ENCODE results near the gene MNX1.

MNX1 gene

GRCh38 chr7:157010588-157011332 lies at the start of gene MNX1:
Gene MNX1, minus strand, starts transcription at chr7:157010663. Its CDS starts 313 bp downstream, at chr7:157010350.
- H3K4me3 Mint-ChIP-seq = peak within 1 kb of the TSS; percentile 61
- H3K27ac Mint-ChIP-seq = no peak within 1 kb of the TSS
- no peaks in the 10 kb centered on the region for H3K9me3 Mint-ChIP-seq
- peaks cover 84% of the 10 kb centered on the region for H3K27me3 Mint-ChIP-seq (ENCODE audit: low read depth)
- peak; percentile 47 for DNase-seq (ENCODE audit: low spot score)
- peaks cover 8% of the 10 kb centered on the region for H3K4me1 Mint-ChIP-seq (ENCODE audit: low read depth)
- H3K36me3 Mint-ChIP-seq (ENCODE audit: low read depth) = no peaks in the 10 kb centered on the region

GRCh38 chr7:157059534-157059933 lies 49.1 kb upstream of the MNX1 start:
- Mint-ChIP-seq H3K27ac (no peak overlapping the region), H3K36me3 (ENCODE audit: low read depth) (no peaks in the 10 kb centered on the region), H3K9me3 (peaks cover 11% of the 10 kb centered on the region), H3K4me3 (no peak overlapping the region), H3K4me1 (ENCODE audit: low read depth) (no peaks in the 10 kb centered on the region), H3K27me3 (ENCODE audit: low read depth) (no peaks in the 10 kb centered on the region)
- no peak for DNase-seq (ENCODE audit: low spot score)

GRCh38 chr7:157058701-157059100 lies 48.2 kb upstream of the MNX1 start:
- Mint-ChIP-seq H3K27ac (no peak overlapping the region), H3K4me1 (ENCODE audit: low read depth) (no peaks in the 10 kb centered on the region), H3K36me3 (ENCODE audit: low read depth) (no peaks in the 10 kb centered on the region), H3K4me3 (no peak overlapping the region), H3K27me3 (ENCODE audit: low read depth) (peaks cover 2% of the 10 kb centered on the region), H3K9me3 (peaks cover 7% of the 10 kb centered on the region)
- DNase-seq (ENCODE audit: low spot score) = no peak

GRCh38 chr7:157058068-157058467 lies 47.6 kb upstream of the MNX1 start:
- H3K4me1 Mint-ChIP-seq (ENCODE audit: low read depth) = no peaks in the 10 kb centered on the region
- H3K9me3 Mint-ChIP-seq = peaks cover 3% of the 10 kb centered on the region
- H3K27ac Mint-ChIP-seq = no peak overlapping the region
- no peak overlapping the region for H3K4me3 Mint-ChIP-seq
- H3K27me3 Mint-ChIP-seq (ENCODE audit: low read depth) = peaks cover 2% of the 10 kb centered on the region
- no peaks in the 10 kb centered on the region for H3K36me3 Mint-ChIP-seq (ENCODE audit: low read depth)
- DNase-seq (ENCODE audit: low spot score) = no peak

GRCh38 chr7:157056957-157057902 lies 46.8 kb upstream of the MNX1 start:
- Mint-ChIP-seq H3K4me3 (no peak overlapping the region), H3K27me3 (ENCODE audit: low read depth) (peaks cover 2% of the 10 kb centered on the region), H3K36me3 (ENCODE audit: low read depth) (no peaks in the 10 kb centered on the region)

GRCh38 chr7:157056246-157056645 lies 45.8 kb upstream of the MNX1 start:
- H3K27me3 Mint-ChIP-seq (ENCODE audit: low read depth) = peaks cover 2% of the 10 kb centered on the region
- no peak overlapping the region for H3K4me3 Mint-ChIP-seq
- H3K4me1 Mint-ChIP-seq (ENCODE audit: low read depth) = no peaks in the 10 kb centered on the region
- H3K36me3 Mint-ChIP-seq (ENCODE audit: low read depth) = no peaks in the 10 kb centered on the region
- no peaks in the 10 kb centered on the region for H3K9me3 Mint-ChIP-seq
- DNase-seq (ENCODE audit: low spot score) = no peak
- H3K27ac Mint-ChIP-seq = no peak overlapping the region

More at GRCh38 chr7:157056957-157057902, 46.8 kb upstream of the MNX1 start:
- no peak for DNase-seq (ENCODE audit: low spot score)
- Mint-ChIP-seq H3K4me1 (ENCODE audit: low read depth) (no peaks in the 10 kb centered on the region), H3K9me3 (no peaks in the 10 kb centered on the region), H3K27ac (no peak overlapping the region)

- Mint-ChIP-seq H3K4me3 (no peak overlapping the region), H3K9me3 (no peaks in the 10 kb centered on the region), H3K4me1 (ENCODE audit: low read depth) (no peaks in the 10 kb centered on the region), H3K36me3 (ENCODE audit: low read depth) (no peaks in the 10 kb centered on the region), H3K27ac (no peak overlapping the region), H3K27me3 (ENCODE audit: low read depth) (peaks cover 2% of the 10 kb centered on the region)
- DNase-seq (ENCODE audit: low spot score) = no peak
Measured at GRCh38 chr7:157054927-157055326, 44.5 kb upstream of the MNX1 start.

- no peak for DNase-seq (ENCODE audit: low spot score)
- H3K27me3 Mint-ChIP-seq (ENCODE audit: low read depth) = peaks cover 2% of the 10 kb centered on the region
- H3K36me3 Mint-ChIP-seq (ENCODE audit: low read depth) = no peaks in the 10 kb centered on the region
- H3K27ac Mint-ChIP-seq = no peak overlapping the region
- H3K9me3 Mint-ChIP-seq = no peaks in the 10 kb centered on the region
- H3K4me3 Mint-ChIP-seq = no peak overlapping the region
- H3K4me1 Mint-ChIP-seq (ENCODE audit: low read depth) = no peaks in the 10 kb centered on the region
Measured at GRCh38 chr7:157053118-157053517, 42.7 kb upstream of the MNX1 start.

- no peak for DNase-seq (ENCODE audit: low spot score)
- H3K27me3 Mint-ChIP-seq (ENCODE audit: low read depth) = no peaks in the 10 kb centered on the region
- no peak overlapping the region for H3K27ac Mint-ChIP-seq
- H3K9me3 Mint-ChIP-seq = no peaks in the 10 kb centered on the region
- no peaks in the 10 kb centered on the region for H3K36me3 Mint-ChIP-seq (ENCODE audit: low read depth)
- no peak overlapping the region for H3K4me3 Mint-ChIP-seq
- no peaks in the 10 kb centered on the region for H3K4me1 Mint-ChIP-seq (ENCODE audit: low read depth)
Measured at GRCh38 chr7:157047148-157047547, 36.7 kb upstream of the MNX1 start.

- no peak overlapping the region for H3K27ac Mint-ChIP-seq
- H3K36me3 Mint-ChIP-seq (ENCODE audit: low read depth) = no peaks in the 10 kb centered on the region
- DNase-seq (ENCODE audit: low spot score) = no peak
- no peak overlapping the region for H3K4me3 Mint-ChIP-seq
- H3K27me3 Mint-ChIP-seq (ENCODE audit: low read depth) = no peaks in the 10 kb centered on the region
- H3K9me3 Mint-ChIP-seq = no peaks in the 10 kb centered on the region
- no peaks in the 10 kb centered on the region for H3K4me1 Mint-ChIP-seq (ENCODE audit: low read depth)
Measured at GRCh38 chr7:157046681-157047080, 36.2 kb upstream of the MNX1 start.

GRCh38 chr7:157044943-157045660 lies 34.6 kb upstream of the MNX1 start:
- H3K4me3 Mint-ChIP-seq = no peak overlapping the region
- H3K9me3 Mint-ChIP-seq = no peaks in the 10 kb centered on the region
- no peaks in the 10 kb centered on the region for H3K27me3 Mint-ChIP-seq (ENCODE audit: low read depth)
- DNase-seq (ENCODE audit: low spot score) = no peak
- H3K4me1 Mint-ChIP-seq (ENCODE audit: low read depth) = no peaks in the 10 kb centered on the region
- no peak overlapping the region for H3K27ac Mint-ChIP-seq
- no peaks in the 10 kb centered on the region for H3K36me3 Mint-ChIP-seq (ENCODE audit: low read depth)

GRCh38 chr7:157044147-157044687 lies 33.8 kb upstream of the MNX1 start:
- DNase-seq (ENCODE audit: low spot score) = no peak
- Mint-ChIP-seq H3K9me3 (no peaks in the 10 kb centered on the region), H3K27me3 (ENCODE audit: low read depth) (no peaks in the 10 kb centered on the region), H3K4me3 (no peak overlapping the region), H3K4me1 (ENCODE audit: low read depth) (no peaks in the 10 kb centered on the region), H3K36me3 (ENCODE audit: low read depth) (no peaks in the 10 kb centered on the region), H3K27ac (no peak overlapping the region)

- Mint-ChIP-seq H3K36me3 (ENCODE audit: low read depth) (no peaks in the 10 kb centered on the region), H3K9me3 (no peaks in the 10 kb centered on the region), H3K27me3 (ENCODE audit: low read depth) (no peaks in the 10 kb centered on the region), H3K27ac (no peak overlapping the region), H3K4me1 (ENCODE audit: low read depth) (no peaks in the 10 kb centered on the region), H3K4me3 (no peak overlapping the region)
- DNase-seq (ENCODE audit: low spot score) = no peak
Measured at GRCh38 chr7:157043745-157044144, 33.3 kb upstream of the MNX1 start.
